ENCODE data around the gene PLCD3. TPM values are rescaled to one million over a fixed set of nuclear protein-coding genes. Genes with fewer than 3 reads are reported as not detected.
A peak's percentile ranks its signal among the peaks of the same experiment; 100 is the strongest.

PLCD3 gene
- total and polyA plus RNA-seq, 9 of the 15 experiments (the other 6 are each of a cell fraction or from before 2014, with no cell fraction given) = 0.20 to 22.6 (median 7.5) TPM

DNA sequence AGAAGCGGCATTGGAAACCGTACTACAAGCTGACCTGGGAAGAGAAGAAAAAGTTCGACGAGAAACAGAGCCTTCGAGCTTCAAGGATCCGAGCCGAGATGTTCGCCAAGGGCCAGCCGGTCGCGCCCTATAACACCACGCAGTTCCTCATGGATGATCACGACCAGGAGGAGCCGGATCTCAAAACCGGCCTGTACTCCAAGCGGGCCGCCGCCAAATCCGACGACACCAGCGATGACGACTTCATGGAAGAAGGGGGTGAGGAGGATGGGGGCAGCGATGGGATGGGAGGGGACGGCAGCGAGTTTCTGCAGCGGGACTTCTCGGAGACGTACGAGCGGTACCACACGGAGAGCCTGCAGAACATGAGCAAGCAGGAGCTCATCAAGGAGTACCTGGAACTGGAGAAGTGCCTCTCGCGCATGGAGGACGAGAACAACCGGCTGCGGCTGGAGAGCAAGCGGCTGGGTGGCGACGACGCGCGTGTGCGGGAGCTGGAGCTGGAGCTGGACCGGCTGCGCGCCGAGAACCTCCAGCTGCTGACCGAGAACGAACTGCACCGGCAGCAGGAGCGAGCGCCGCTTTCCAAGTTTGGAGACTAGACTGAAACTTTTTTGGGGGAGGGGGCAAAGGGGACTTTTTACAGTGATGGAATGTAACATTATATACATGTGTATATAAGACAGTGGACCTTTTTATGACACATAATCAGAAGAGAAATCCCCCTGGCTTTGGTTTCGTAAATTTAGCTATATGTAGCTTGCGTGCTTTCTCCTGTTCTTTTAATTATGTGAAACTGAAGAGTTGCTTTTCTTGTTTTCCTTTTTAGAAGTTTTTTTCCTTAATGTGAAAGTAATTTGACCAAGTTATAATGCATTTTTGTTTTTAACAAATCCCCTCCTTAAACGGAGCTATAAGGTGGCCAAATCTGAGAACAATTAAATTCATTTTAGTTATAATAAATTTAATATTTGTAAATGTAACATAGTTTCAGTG is 17.7 kb upstream of the PLCD3 start (continued):
- TF ChIP-seq, protein P1, sequence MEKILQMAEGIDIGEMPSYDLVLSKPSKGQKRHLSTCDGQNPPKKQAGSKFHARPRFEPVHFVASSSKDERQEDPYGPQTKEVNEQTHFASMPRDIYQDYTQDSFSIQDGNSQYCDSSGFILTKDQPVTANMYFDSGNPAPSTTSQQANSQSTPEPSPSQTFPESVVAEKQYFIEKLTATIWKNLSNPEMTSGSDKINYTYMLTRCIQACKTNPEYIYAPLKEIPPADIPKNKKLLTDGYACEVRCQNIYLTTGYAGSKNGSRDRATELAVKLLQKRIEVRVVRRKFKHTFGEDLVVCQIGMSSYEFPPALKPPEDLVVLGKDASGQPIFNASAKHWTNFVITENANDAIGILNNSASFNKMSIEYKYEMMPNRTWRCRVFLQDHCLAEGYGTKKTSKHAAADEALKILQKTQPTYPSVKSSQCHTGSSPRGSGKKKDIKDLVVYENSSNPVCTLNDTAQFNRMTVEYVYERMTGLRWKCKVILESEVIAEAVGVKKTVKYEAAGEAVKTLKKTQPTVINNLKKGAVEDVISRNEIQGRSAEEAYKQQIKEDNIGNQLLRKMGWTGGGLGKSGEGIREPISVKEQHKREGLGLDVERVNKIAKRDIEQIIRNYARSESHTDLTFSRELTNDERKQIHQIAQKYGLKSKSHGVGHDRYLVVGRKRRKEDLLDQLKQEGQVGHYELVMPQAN (IDR thresholded peaks at IDR 0.05; ENCODE audit: borderline replicate concordance) = peak; percentile 28; the same call in 1 of the 2 replicates
- TF ChIP-seq, protein P2, sequence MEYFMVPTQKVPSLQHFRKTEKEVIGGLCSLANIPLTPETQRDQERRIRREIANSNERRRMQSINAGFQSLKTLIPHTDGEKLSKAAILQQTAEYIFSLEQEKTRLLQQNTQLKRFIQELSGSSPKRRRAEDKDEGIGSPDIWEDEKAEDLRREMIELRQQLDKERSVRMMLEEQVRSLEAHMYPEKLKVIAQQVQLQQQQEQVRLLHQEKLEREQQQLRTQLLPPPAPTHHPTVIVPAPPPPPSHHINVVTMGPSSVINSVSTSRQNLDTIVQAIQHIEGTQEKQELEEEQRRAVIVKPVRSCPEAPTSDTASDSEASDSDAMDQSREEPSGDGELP (CRISPR knock-in tag; IDR thresholded peaks at IDR 0.05; ENCODE audit: borderline replicate concordance) = peak; percentile 85
- TF ChIP-seq XRCC5 (IDR thresholded peaks at IDR 0.05; ENCODE audit: low read depth, low read length) (no peak), ZNF408 (CRISPR knock-in tag; IDR thresholded peaks at IDR 0.05; ENCODE audit: low read depth) (no peak), BCL6 (CRISPR knock-in tag; IDR thresholded peaks at IDR 0.05) (no peak), PCBP2 (IDR thresholded peaks at IDR 0.05; ENCODE audit: low read depth, low read length, poor library complexity, severe bottlenecking) (no peak), ZNF121 (CRISPR knock-in tag; conservative IDR thresholded peaks at IDR 0.05) (no peak), NR2C2 (CRISPR knock-in tag; IDR thresholded peaks at IDR 0.05) (0 out of 2 replicates have a peak, but pooled peaks have one; percentile 1), NR2C2 (tag; IDR thresholded peaks at IDR 0.05) (no peak; the same call in 1 of the 2 replicates), WHSC1 (IDR thresholded peaks at IDR 0.05; ENCODE audit: low read length) (no peak), ZFX (CRISPR knock-in tag; IDR thresholded peaks at IDR 0.05) (peak; percentile 58; the same call in 1 of the 2 replicates), ZNF23 (CRISPR knock-in tag; IDR thresholded peaks at IDR 0.05) (no peak), HNRNPUL1 (IDR thresholded peaks at IDR 0.05; ENCODE audit: low read length) (no peak), ZBTB8A (IDR thresholded peaks at IDR 0.05; ENCODE audit: partially characterized antibody) (no peak), ELF2 (CRISPR knock-in tag; IDR thresholded peaks at IDR 0.05) (no peak)
- TF ChIP-seq, protein P3, sequence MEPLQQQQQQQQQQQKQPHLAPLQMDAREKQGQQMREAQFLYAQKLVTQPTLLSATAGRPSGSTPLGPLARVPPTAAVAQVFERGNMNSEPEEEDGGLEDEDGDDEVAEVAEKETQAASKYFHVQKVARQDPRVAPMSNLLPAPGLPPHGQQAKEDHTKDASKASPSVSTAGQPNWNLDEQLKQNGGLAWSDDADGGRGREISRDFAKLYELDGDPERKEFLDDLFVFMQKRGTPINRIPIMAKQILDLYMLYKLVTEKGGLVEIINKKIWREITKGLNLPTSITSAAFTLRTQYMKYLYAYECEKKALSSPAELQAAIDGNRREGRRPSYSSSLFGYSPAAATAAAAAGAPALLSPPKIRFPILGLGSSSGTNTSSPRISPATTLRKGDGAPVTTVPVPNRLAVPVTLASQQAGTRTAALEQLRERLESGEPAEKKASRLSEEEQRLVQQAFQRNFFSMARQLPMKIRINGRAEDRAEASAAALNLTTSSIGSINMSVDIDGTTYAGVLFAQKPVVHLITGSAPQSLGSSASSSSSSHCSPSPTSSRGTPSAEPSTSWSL (CRISPR knock-in tag; IDR thresholded peaks at IDR 0.05; ENCODE audit: borderline replicate concordance) = no peak
- TF ChIP-seq, protein P4, sequence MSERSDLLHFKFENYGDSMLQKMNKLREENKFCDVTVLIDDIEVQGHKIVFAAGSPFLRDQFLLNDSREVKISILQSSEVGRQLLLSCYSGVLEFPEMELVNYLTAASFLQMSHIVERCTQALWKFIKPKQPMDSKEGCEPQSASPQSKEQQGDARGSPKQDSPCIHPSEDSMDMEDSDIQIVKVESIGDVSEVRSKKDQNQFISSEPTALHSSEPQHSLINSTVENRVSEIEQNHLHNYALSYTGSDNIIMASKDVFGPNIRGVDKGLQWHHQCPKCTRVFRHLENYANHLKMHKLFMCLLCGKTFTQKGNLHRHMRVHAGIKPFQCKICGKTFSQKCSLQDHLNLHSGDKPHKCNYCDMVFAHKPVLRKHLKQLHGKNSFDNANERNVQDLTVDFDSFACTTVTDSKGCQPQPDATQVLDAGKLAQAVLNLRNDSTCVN (CRISPR knock-in tag; IDR thresholded peaks at IDR 0.05) = no peak

Data from K562 (cell line).